Body of pancreas (tissue), 4 donors: Measurements from ENCODE around the gene ENOSF1. TPM values are rescaled to one million over a fixed set of nuclear protein-coding genes. Genes with fewer than 3 reads are reported as not detected.

ENCODE experiments used
- ATAC-seq: fragments of 150-250 bp; one replicate; pipeline ENCODE4 v1.9.1; 2016
- DNase-seq, 4 donors: peaks; one replicate each; pipeline ENCODE4 v3.0.0-alpha.2; 2019
- H3K27ac ChIP-seq, 4 donors: fragments of 200-600 bp; sonication (generic); 1 replicate in 3 of 4; 2 replicates in 1 of 4; pipeline versions ENCODE4 v1.5.1 to v1.6.1; 2016 to 2019; ENCODE audit warnings: mild to moderate bottlenecking in 1 of 4, mixed read lengths in 1 of 4, moderate library complexity in 1 of 4
- H3K27me3 ChIP-seq, 2 donors: fragments of 200-600 bp; sonication (generic); one replicate each; pipeline ENCODE4 v1.6.0; 2016; ENCODE audit warnings: mild to moderate bottlenecking in 1 of 2
- H3K36me3 ChIP-seq, 2 donors: fragments of 200-600 bp; sonication (generic); replicated peaks in 1 of 2; 2 replicates each; pipeline ENCODE4 v1.5.1; 2016; ENCODE audit warnings: low read depth in 2 of 2; ENCODE audit not compliant: insufficient read depth in 1 of 2
- H3K4me1 ChIP-seq: fragments of 200-600 bp; sonication (generic); one replicate; pipeline ENCODE4 v1.6.0; 2016
- H3K4me3 ChIP-seq, 2 donors: fragments of 200-600 bp; sonication (generic); 1 replicate in 1 of 2; 2 replicates in 1 of 2; pipeline ENCODE4 v1.5.1; 2016 to 2019
- H3K9me3 ChIP-seq, 3 donors: fragments of 200-600 bp; sonication (generic); 1 replicate in 2 of 3; 2 replicates in 1 of 3; pipeline ENCODE4 v1.5.1; 2016
- POLR2A ChIP-seq, 3 donors: fragments of 450-650 bp; IDR thresholded peaks; one replicate each; pipeline ENCODE4 v1.6.1; 2016; ENCODE audit warnings: antibody characterized with exemption in 3 of 3, mild to moderate bottlenecking in 2 of 3
- WGBS, 2 donors: methylation state at CpG; one replicate each; pipeline ENCODE4 v1.1.5; 2017; 5-methylcytosine and 5-hydroxymethylcytosine counted together
- intact Hi-C: fragments of 100-400 bp; cut with DNase I; formaldehyde crosslinking; loops from one replicate; pipeline ENCODE4 v1.15.1; 2023
- total RNA-seq, 2 donors: library from RNA; depleted of rRNA; stranded (reverse); fragments of >200 nt; gene quantifications; one replicate each; pipeline ENCODE4 v1.1.0, GENCODE V29; 2016
- TF ChIP-seq, protein P1 (sequence below), 7 experiments: fragments of 450-650 bp in 4 of 7; fragments of 200-600 bp in 3 of 7; sonication (generic) in 3 of 7; IDR thresholded peaks; one replicate each; pipeline ENCODE4 v1.5.1; 2016 to 2019; ENCODE audit warnings: antibody characterized with exemption in 7 of 7

ENOSF1 gene
- total RNA-seq, 2 donors from 2014 or later = 59.7 to 62.3 TPM

DNA sequence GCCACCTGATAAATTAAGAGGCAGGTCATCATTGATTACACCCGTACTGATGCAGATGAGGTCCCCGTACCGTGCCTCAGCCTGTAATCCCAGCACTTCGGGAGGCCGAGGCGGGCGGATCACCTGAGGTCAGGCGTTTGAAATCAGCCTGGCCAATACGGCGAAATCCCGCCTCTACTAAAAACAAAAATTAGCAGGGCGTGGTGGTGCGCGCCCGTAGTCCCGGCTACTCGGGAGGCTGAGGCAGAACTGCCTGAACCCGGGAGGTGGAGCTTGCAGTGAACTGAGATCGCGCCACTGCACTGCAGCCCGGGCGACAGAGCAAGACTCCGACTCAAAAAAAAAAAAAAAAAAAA, 683 bp upstream of the ENOSF1 start:
- DNase-seq = no peak
- TF ChIP-seq, protein P1, sequence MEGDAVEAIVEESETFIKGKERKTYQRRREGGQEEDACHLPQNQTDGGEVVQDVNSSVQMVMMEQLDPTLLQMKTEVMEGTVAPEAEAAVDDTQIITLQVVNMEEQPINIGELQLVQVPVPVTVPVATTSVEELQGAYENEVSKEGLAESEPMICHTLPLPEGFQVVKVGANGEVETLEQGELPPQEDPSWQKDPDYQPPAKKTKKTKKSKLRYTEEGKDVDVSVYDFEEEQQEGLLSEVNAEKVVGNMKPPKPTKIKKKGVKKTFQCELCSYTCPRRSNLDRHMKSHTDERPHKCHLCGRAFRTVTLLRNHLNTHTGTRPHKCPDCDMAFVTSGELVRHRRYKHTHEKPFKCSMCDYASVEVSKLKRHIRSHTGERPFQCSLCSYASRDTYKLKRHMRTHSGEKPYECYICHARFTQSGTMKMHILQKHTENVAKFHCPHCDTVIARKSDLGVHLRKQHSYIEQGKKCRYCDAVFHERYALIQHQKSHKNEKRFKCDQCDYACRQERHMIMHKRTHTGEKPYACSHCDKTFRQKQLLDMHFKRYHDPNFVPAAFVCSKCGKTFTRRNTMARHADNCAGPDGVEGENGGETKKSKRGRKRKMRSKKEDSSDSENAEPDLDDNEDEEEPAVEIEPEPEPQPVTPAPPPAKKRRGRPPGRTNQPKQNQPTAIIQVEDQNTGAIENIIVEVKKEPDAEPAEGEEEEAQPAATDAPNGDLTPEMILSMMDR (IDR thresholded peaks at IDR 0.05) = no peak
- no peak for TF ChIP-seq POLR2A (IDR thresholded peaks at IDR 0.05)
- no peak for ATAC-seq
- WGBS, 2 donors = 79 to 83% methylated on average over 13 to 23 of the region's 23 CpGs
- Histone ChIP-seq H3K36me3 (no peaks in the 10 kb centered on the region), H3K27me3 (no peaks in the 10 kb centered on the region), H3K27ac (peak overlapping the region; percentile 64 to 86 (median 84)), H3K4me3 (no peak overlapping the region), H3K9me3 (no peaks in the 10 kb centered on the region), H3K4me1 (peaks cover 22% of the 10 kb centered on the region)
- intact Hi-C loops = no loop called here

DNA sequence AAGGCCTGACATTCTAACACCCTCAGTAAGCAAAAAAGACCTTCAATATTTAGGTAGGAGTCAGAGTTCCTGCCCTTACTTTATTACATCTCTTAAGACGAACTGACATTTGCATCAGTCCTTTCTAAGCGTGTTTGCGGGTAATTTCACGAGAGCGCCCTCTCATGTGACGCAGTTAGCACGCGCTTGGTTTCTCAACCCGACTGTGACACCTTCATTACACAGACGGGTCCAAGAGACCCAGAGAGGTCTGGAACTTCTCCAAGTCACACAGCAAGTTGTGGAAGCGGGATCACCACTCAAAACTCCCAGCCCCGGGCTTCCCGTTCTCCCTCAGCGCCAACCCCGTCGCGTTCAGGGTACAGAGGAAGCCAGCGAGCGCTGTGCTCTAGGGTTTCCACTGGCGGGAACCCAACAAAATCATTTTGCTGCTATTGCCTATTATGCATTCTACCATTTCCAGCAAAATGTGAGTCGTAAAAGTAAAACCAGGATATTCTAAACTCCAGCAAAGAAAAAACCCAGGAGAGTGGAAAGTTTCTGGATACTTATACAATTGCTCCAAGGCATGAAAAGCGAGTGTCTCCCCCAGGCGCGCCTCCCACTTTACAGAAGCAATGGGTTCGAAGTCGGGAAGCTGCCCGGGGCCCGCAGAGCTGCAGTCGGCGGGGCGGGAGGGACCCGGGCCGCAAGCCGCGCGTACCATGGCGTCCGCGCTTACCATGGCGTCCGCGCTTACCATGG, 601 bp downstream of the ENOSF1 start:
- WGBS, 2 donors = 0 to 2% methylated on average over 20 to 42 of the region's 42 CpGs
- Histone ChIP-seq H3K27me3 (no peaks in the 10 kb centered on the region), H3K4me1 (peaks cover 22% of the 10 kb centered on the region), H3K4me3 (peak overlapping the region; percentile 38 to 50), H3K27ac (peak overlapping the region; percentile 64 to 86 (median 84)), H3K36me3 (no peaks in the 10 kb centered on the region), H3K9me3 (no peaks in the 10 kb centered on the region)
- DNase-seq (peak; percentile 67 to 80 (median 78)), ATAC-seq (peak; percentile 46)
- TF ChIP-seq POLR2A (IDR thresholded peaks at IDR 0.05) = peak in 1 of 3 donors; percentile 36
- TF ChIP-seq, protein P1 (IDR thresholded peaks at IDR 0.05) = peak in 1 of 7 experiments; percentile 1
- intact Hi-C loops = no loop called here

DNA sequence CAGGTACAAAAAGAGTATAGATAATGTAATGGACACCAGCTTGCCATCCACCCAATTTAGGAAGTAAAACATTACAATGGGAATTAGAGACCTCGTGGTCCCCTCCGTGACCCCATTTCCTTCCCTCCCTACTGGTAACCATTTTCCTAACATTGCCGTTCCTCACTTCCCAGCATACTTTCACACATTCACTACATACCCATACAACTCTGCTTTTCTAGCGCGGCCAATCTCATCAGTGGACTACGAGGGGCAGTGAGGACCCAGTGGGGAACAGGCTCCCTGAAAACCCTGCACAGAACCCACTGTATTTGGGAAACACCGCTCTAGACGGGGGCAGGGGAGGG, 1.1 kb downstream of the ENOSF1 start:
- no peak for DNase-seq
- WGBS, 2 donors = 14 to 31% methylated on average over 6 to 8 of the region's 8 CpGs
- Histone ChIP-seq H3K27ac (peak overlapping the region; percentile 64 to 86 (median 84)), H3K4me1 (peaks cover 22% of the 10 kb centered on the region), H3K9me3 (no peaks in the 10 kb centered on the region), H3K4me3 (peak overlapping the region in 1 of 2 donors; percentile 38), H3K27me3 (no peaks in the 10 kb centered on the region), H3K36me3 (no peaks in the 10 kb centered on the region)
- intact Hi-C loops = no loop called here
- no peak for ATAC-seq
- no peak for TF ChIP-seq POLR2A (IDR thresholded peaks at IDR 0.05)
- TF ChIP-seq, protein P1 (IDR thresholded peaks at IDR 0.05) = no peak

DNA sequence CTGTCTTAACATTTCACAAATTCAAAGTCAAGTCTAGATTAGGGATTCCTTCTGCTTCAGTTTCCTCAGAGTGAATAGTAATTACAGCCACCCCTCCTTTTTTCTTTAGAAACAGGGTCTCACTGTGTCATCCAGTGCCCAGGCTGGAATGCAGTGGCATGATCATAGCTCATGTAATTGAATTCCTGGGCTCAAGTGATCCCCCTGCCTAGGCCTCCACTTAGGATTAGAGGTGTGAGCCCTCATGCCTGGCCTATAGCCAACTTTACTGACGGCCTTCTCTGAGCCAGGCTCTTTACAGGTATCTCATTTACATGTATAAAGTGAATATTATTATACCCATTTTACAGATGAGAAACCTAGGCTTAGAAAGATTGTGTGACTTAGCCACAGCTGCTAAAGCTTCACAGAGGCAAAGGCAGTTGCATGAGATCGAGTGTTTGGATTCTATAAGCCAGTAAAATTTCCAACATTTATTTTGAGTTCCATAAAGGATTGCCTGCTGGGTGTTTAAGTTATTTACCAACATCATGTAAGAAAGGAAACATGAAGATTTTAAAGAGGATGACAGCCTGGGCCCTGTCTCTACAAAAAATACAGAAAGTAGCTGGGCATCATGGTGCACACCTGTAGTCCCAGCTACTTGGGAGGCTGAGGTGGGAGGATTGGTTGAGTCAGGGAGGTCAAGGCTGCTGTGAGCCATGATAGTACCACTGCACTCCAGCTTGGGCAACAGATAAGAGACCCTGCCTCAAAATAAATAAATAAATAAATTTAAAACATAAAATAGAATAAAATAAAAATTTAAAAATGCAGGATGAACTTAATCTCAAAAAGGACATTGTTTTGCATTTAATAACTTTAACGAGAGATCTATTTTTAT, 1.8 kb downstream of the ENOSF1 start:
- peak in 2 of 4 donors; percentile 24 to 27 for DNase-seq
- Histone ChIP-seq H3K4me3 (no peak overlapping the region), H3K9me3 (no peaks in the 10 kb centered on the region), H3K36me3 (no peaks in the 10 kb centered on the region), H3K27ac (peak overlapping the region in 1 of 4 donors; percentile 82), H3K27me3 (no peaks in the 10 kb centered on the region), H3K4me1 (peaks cover 22% of the 10 kb centered on the region)
- no peak for ATAC-seq
- intact Hi-C loops = no loop called here
- TF ChIP-seq POLR2A (IDR thresholded peaks at IDR 0.05) = no peak
- TF ChIP-seq, protein P1 (IDR thresholded peaks at IDR 0.05) = no peak
- 61 to 66% methylated on average over 3 of the region's 3 CpGs for WGBS, 2 donors
